Astrocyte (in vitro differentiated cells and primary cell): ENCODE measurements around the gene CFD. TPM values are rescaled to one million over a fixed set of nuclear protein-coding genes. Genes with fewer than 3 reads are reported as not detected.

Source experiments
- DNase-seq: peaks from one replicate; pipeline ENCODE4 v3.0.0-alpha.2; 2010; ENCODE audit warnings: low read depth
- FAIRE-seq: peaks from 2 replicates; lab custom pipeline; 2011; peaks lifted over from hg19 to GRCh38; lab: Jason Lieb, UNC
- H2AFZ ChIP-seq: 2 replicates; pipeline ENCODE4 v1.6.0; 2012; ENCODE audit warnings: low read depth, low read length, inconsistent platforms
- H3K27ac ChIP-seq: 2 replicates; pipeline ENCODE4 v1.5.1; 2011; ENCODE audit warnings: low read depth, low read length, inconsistent platforms
- H3K27me3 ChIP-seq: 2 replicates; pipeline ENCODE4 v1.6.0; 2011; ENCODE audit warnings: low read length, inconsistent platforms; ENCODE audit not compliant: insufficient read depth
- H3K36me3 ChIP-seq: 2 replicates; pipeline ENCODE4 v1.5.1; 2011; ENCODE audit warnings: low read length, inconsistent platforms; ENCODE audit not compliant: insufficient read depth
- H3K4me1 ChIP-seq: 2 replicates; pipeline ENCODE4 v1.5.1; 2011; ENCODE audit warnings: low read length, inconsistent platforms; ENCODE audit not compliant: insufficient read depth
- H3K4me2 ChIP-seq: 2 replicates; pipeline ENCODE4 v1.6.0; 2012; ENCODE audit warnings: low read length, inconsistent platforms
- H3K4me3 ChIP-seq: 2 replicates; pipeline ENCODE4 v1.5.1; 2011; ENCODE audit warnings: low read depth, mild to moderate bottlenecking, low read length, inconsistent platforms; ENCODE audit not compliant: insufficient read depth
- H3K79me2 ChIP-seq: 2 replicates; pipeline ENCODE4 v1.6.0; 2012; ENCODE audit warnings: mild to moderate bottlenecking, low read length, inconsistent platforms; ENCODE audit not compliant: insufficient read depth
- H3K9ac ChIP-seq: 2 replicates; pipeline ENCODE4 v1.6.0; 2012; ENCODE audit warnings: mild to moderate bottlenecking, low read length, inconsistent platforms
- H3K9me3 ChIP-seq: 2 replicates; pipeline ENCODE4 v1.5.1; 2012; ENCODE audit warnings: low read depth, mild to moderate bottlenecking, low read length, inconsistent platforms; ENCODE audit not compliant: insufficient read depth
- H4K20me1 ChIP-seq: 2 replicates; pipeline ENCODE4 v1.6.0; 2012; ENCODE audit warnings: low read length, inconsistent platforms; ENCODE audit not compliant: insufficient read depth
- H3K27ac Mint-ChIP-seq: one replicate; pipeline ENCODE4 v1.8.0; 2021; ENCODE audit warnings: mild to moderate bottlenecking, mixed read lengths; ENCODE audit not compliant: unreplicated experiment
- H3K27me3 Mint-ChIP-seq: one replicate; pipeline ENCODE4 v1.8.0; 2021; ENCODE audit warnings: low read depth, mixed read lengths; ENCODE audit not compliant: unreplicated experiment
- H3K36me3 Mint-ChIP-seq: one replicate; pipeline ENCODE4 v1.8.0; 2021; ENCODE audit warnings: low read depth, mixed read lengths; ENCODE audit not compliant: unreplicated experiment
- H3K4me1 Mint-ChIP-seq: one replicate; pipeline ENCODE4 v1.8.0; 2021; ENCODE audit warnings: low read depth, mixed read lengths; ENCODE audit not compliant: unreplicated experiment
- H3K4me3 Mint-ChIP-seq: one replicate; pipeline ENCODE4 v1.8.0; 2021; ENCODE audit warnings: mild to moderate bottlenecking, moderate library complexity, mixed read lengths; ENCODE audit not compliant: unreplicated experiment
- H3K9me3 Mint-ChIP-seq: one replicate; pipeline ENCODE4 v1.8.0; 2021; ENCODE audit warnings: mild to moderate bottlenecking, mixed read lengths; ENCODE audit not compliant: unreplicated experiment
- CTCF ChIP-seq: IDR thresholded peaks from 2 replicates; pipeline ENCODE4 v1.5.1; 2011; ENCODE audit warnings: low read depth, mild to moderate bottlenecking, inconsistent platforms, low read length, moderate library complexity; ENCODE audit not compliant: insufficient read depth
- EZH2 ChIP-seq: IDR thresholded peaks from 2 replicates; pipeline ENCODE4 v1.6.1; 2012; ENCODE audit warnings: mild to moderate bottlenecking, low read length, inconsistent platforms; ENCODE audit not compliant: insufficient read depth
- total RNA-seq: library from RNA; stranded (reverse); gene quantifications from 2 replicates; pipeline ENCODE4 v1.2.1, GENCODE V29; 2021

CFD gene
- total RNA-seq, 1 donor from 2014 or later: 0.59 TPM

GRCh38 chr19:884420-885211 is 25.2 kb downstream of the CFD start:
- H3K36me3 Mint-ChIP-seq: peaks cover 16% of the 10 kb centered on the region
- H3K4me1 Mint-ChIP-seq: no peaks in the 10 kb centered on the region
- FAIRE-seq (no peak), DNase-seq (no peak)
- H3K27ac Mint-ChIP-seq: no peak overlapping the region
- Histone ChIP-seq H3K4me3 (no peak overlapping the region), H3K9me3 (no peaks in the 10 kb centered on the region), H3K4me1 (no peaks in the 10 kb centered on the region), H4K20me1 (peaks cover 7% of the 10 kb centered on the region), H3K9ac (no peak overlapping the region), H2AFZ (no peak overlapping the region), H3K36me3 (peaks cover 7% of the 10 kb centered on the region), H3K27ac (no peak overlapping the region), H3K79me2 (no peaks in the 10 kb centered on the region), H3K27me3 (no peaks in the 10 kb centered on the region), H3K4me2 (no peak overlapping the region)
- H3K9me3 Mint-ChIP-seq: no peaks in the 10 kb centered on the region
- H3K4me3 Mint-ChIP-seq: no peak overlapping the region
- no peak for TF ChIP-seq CTCF
- no peaks in the 10 kb centered on the region for H3K27me3 Mint-ChIP-seq

DNA sequence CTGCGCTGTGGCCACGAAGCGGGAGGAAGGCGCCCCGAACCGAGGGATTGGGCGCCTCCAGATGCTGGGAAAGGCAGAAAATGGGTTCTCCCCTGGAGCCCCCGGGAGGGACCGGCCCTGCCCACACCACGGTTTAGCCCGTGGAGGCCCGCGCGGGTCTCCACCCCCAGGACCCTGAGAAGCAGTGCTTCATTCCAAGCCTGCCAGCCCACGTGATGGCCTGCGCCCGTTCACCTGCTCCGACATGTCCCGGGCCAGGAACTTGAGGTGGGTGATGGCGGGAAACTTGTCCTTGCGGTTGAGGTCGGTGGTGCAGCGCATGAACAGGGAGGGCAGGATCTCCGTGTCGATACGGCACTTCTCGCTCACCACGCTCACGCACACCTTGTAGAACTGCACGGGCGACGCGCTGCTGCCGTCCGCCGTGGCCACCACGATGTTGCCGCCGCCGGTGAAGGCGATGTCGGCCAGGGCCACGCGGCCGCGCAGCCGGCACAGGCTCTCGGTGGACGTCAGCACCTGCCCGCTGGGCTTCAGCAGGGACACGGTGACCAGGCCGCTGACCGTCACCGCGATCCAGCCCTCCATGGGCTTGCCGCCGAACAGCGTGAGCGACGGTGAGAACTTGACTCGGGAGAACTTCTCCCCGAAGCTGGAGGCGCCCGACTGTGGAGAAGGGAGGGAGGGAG is 26.2 kb downstream of the CFD start:
- FAIRE-seq (no peak), DNase-seq (no peak)
- Histone ChIP-seq H3K27me3 (no peaks in the 10 kb centered on the region), H3K9ac (no peak overlapping the region), H3K9me3 (no peaks in the 10 kb centered on the region), H2AFZ (no peak overlapping the region), H3K4me1 (no peaks in the 10 kb centered on the region), H3K4me2 (no peak overlapping the region), H3K27ac (no peak overlapping the region), H3K79me2 (peaks cover 7% of the 10 kb centered on the region), H3K4me3 (no peak overlapping the region), H3K36me3 (peaks cover 7% of the 10 kb centered on the region), H4K20me1 (peaks cover 7% of the 10 kb centered on the region)
- Mint-ChIP-seq H3K27me3 (no peaks in the 10 kb centered on the region), H3K4me3 (no peak overlapping the region), H3K4me1 (no peaks in the 10 kb centered on the region), H3K36me3 (peaks cover 18% of the 10 kb centered on the region), H3K9me3 (no peaks in the 10 kb centered on the region), H3K27ac (no peak overlapping the region)
- no peak for TF ChIP-seq EZH2
- no peak for TF ChIP-seq CTCF

DNA sequence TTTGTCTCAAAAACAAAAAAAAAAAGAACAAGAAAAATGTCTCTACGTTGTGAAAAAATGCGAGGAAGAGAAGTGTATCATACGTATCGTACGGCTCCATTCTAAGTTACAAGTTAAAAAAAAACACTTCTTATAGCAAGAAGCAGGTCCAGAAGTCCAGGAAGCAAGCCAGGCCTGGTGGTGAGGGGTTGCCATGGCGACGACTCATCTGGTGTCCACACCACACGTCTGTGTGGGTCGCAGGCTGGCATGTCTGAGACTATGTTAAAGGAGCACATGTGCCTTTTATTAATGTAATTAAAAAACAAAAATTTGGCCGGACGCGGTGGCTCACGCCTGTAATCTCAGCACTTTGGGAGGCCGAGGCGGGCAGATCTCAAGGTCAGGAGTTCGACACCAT is 27.6 kb downstream of the CFD start:
- H3K79me2 ChIP-seq: peaks cover 18% of the 10 kb centered on the region
- no peaks in the 10 kb centered on the region for H3K9me3 ChIP-seq
- peak; percentile 64 for DNase-seq
- H3K4me2 ChIP-seq: no peak overlapping the region
- H3K27me3 Mint-ChIP-seq: no peaks in the 10 kb centered on the region
- no peaks in the 10 kb centered on the region for H3K4me1 Mint-ChIP-seq
- peaks cover 8% of the 10 kb centered on the region for H3K36me3 Mint-ChIP-seq
- H3K4me1 ChIP-seq: no peaks in the 10 kb centered on the region
- peaks cover 3% of the 10 kb centered on the region for H3K36me3 ChIP-seq
- H3K27ac ChIP-seq: no peak overlapping the region
- H3K9me3 Mint-ChIP-seq: no peaks in the 10 kb centered on the region
- no peak overlapping the region for H3K4me3 Mint-ChIP-seq
- no peak for FAIRE-seq
- H2AFZ ChIP-seq: no peak overlapping the region
- TF ChIP-seq EZH2: no peak
- no peak for TF ChIP-seq CTCF
- no peaks in the 10 kb centered on the region for H3K27me3 ChIP-seq
- H3K27ac Mint-ChIP-seq: no peak overlapping the region
- H4K20me1 ChIP-seq: peaks cover 7% of the 10 kb centered on the region
- H3K9ac ChIP-seq: no peak overlapping the region
- no peak overlapping the region for H3K4me3 ChIP-seq
